GM19468 (cell line): ENCODE results near the gene CFAP58.

Experiments
- ATAC-seq: cut with Tn5 transposase; IDR thresholded peaks from one replicate; pipeline ENCODE4 v1.9.1; 2021; ENCODE audit warnings: mild to moderate bottlenecking, moderate library complexity, moderate number of reproducible peaks; ENCODE audit not compliant: unreplicated experiment; ENCODE audit errors: extremely low read depth

The CFAP58 gene

DNA sequence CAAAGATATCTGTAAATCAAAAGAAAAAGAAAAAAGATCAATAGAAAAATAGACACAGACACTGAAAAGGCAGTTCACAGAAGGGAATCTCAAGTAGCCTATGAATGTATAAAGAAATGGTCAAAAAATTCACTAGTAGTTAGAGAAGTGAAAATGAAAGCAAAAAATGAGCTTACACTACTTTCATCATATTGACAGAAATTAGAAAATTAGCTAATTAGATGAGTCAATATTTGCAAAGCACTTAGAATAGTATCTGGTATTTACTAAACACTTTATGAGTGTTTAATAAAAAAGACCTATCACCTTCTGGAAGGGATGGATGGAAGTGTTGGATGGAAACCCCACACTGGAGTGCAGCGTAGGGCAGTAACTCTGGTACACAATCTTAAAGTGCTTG is 1.7 kb upstream of the CFAP58 start:
- no peak for ATAC-seq

- ATAC-seq: no peak
Measured at GRCh38 chr10:104359811-104360210, 6.2 kb downstream of the CFAP58 start.

GRCh38 chr10:104367904-104368303 is 14.3 kb downstream of the CFAP58 start:
- no peak for ATAC-seq

GRCh38 chr10:104368381-104368780 is 14.7 kb downstream of the CFAP58 start:
- ATAC-seq: no peak

DNA sequence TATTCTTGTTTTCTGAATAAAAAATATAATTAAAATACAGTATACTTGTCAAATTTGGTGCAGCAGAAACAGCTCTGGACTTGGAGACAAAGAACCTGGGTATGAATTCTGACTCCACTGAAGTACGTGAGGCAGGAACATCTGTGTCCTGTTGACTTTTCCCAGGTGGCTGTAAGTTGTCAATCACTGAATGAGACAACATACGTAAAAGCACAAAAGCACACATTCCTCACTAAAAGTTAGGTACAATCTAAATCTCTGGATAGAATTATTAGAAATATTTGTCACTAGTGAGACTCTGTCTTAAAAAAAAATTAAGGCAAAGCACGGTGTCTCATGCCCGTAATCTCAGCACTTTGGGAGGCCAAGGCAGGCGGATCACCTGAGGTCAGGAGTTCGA is 18.1 kb downstream of the CFAP58 start:
- ATAC-seq: no peak

GRCh38 chr10:104374591-104374990 is 21.0 kb downstream of the CFAP58 start:
- no peak for ATAC-seq

- ATAC-seq: no peak
Measured at GRCh38 chr10:104376784-104377300, 23.2 kb downstream of the CFAP58 start.

DNA sequence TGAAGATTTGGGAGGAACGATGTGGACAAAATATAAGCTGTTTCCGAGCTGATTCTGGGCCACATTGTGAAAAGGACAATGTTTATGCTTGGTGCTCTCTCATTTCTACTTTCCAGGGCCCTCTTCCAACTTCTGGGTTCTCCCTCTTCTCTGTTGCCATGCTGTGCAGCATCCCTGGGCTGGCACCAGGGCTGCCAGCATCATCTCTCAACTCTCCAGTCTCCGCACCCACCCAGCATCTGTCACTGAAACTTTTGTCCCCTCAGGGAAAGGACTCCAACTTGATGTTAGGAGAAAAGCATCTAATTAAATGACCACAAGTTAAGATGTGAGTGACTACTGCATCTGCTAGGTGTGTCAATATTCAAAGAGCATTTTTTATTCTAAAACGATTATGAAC is 26.7 kb downstream of the CFAP58 start:
- ATAC-seq: no peak

- ATAC-seq: no peak
Measured at GRCh38 chr10:104387130-104387888, 33.7 kb downstream of the CFAP58 start.

- ATAC-seq: no peak
Measured at GRCh38 chr10:104388830-104389229, 35.2 kb downstream of the CFAP58 start.

DNA sequence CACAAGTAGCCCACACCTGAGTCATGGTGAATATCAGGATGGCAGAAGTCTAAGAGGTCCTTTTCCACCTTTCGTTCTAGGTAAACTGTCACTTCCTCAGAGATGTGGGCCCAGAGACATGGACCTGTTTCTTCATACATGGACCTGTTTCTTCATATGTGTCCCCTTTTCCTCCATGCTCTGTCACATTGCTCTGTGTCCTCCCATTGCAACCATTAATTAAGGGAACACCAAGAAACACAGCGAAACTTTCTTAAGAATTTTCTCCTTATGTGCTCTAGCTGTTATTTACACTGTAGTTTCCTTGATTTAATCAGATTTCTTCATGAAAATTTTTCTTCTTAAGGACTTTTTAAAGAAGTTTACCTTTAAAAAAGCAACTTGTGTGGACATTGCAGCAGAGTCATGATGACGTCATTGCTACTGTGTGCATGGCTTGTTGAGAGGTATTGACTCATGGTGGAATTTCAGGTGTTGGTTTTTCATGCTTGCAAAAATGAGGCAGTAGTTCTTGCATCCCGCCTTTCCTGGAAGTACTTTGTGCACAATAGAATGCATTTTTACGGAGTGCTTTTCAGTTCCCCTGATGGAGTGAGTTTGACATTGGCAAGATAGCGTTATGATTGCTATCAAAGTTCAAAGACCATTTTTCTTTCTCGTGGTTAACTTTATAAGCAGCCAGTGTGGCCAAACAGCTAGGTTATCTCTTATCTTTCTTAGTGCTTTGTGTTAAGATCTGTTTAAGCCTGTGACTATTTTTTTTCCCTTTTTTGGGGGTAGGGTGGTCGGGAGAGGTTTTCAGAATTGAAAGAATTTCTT is 37.7 kb downstream of the CFAP58 start:
- ATAC-seq: no peak

DNA sequence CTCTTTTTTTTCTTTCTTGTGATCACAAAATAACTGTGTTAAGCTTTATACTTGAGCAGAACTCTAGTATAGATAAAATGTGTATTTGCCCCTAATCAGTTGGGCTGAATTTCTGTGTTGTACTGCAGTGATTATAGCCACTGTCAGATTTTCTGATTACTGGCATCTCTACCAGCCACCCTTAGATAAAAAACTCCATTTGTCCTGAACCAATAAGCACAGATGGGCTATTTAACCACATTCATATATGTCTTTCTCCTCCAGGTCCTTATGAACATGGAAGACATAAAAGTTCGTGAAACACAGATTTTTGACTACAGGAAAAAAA is 38.3 kb downstream of the CFAP58 start:
- no peak for ATAC-seq

DNA sequence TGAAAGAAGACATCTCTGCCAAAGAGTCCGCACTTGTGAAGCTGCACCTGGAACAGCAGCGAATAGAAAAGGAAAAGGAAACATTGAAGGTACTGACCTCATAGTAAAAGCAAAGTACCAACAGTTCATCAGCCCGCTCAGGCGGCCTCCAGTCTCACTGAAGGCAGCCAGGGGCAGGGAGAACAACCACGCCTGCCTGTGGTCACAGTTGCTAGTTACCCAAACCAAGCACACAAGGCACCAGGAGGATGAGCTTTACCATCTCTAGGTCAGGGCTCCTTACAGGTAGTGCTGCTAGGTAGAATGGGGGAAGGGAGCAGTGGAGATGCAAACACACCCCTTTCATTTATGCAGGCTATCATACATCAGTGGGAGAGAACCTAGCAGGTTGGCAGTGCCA is 39.8 kb downstream of the CFAP58 start:
- ATAC-seq: no peak

DNA sequence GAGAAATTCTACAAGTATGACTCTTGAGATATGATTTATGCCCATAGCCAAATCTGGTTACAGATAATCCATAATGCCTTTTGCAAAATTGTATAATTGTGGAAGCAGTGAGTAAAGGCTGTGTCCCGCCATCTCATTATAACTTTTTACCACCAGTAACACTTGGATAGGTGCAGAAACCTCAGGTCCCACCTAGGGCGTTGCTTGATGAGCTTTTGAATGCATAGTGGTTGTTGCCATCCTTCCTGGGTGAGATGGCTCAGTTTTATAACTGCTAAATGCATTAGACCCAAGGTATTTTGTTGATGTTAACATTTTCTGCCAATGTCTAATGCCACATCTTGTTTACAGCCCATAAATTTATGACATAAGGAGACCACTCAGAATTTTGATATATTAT is 42.9 kb downstream of the CFAP58 start:
- ATAC-seq: no peak

- no peak for ATAC-seq
Measured at GRCh38 chr10:104403636-104404035, 50.0 kb downstream of the CFAP58 start.

- no peak for ATAC-seq
Measured at GRCh38 chr10:104406715-104407650, 53.4 kb downstream of the CFAP58 start.

DNA sequence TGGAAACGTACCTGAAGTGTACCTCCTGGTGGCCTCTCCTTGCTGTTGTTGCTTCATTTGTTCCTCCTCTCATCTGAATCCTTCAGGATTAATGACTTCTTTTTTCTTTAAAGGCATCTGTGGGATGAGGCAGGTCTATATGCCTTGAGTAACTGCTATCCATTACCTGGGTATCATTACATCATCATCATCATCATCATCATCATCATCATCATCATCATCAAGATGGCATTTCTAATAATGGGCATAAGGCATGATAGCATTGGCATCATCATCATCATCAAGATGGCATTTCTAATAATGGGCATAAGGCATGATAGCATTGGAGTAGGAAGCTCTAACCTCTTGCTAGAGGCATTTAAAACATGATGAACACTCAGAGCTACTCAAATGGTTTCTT is 59.9 kb downstream of the CFAP58 start:
- no peak for ATAC-seq

GRCh38 chr10:104415526-104416165 is 62.0 kb downstream of the CFAP58 start:
- no peak for ATAC-seq

DNA sequence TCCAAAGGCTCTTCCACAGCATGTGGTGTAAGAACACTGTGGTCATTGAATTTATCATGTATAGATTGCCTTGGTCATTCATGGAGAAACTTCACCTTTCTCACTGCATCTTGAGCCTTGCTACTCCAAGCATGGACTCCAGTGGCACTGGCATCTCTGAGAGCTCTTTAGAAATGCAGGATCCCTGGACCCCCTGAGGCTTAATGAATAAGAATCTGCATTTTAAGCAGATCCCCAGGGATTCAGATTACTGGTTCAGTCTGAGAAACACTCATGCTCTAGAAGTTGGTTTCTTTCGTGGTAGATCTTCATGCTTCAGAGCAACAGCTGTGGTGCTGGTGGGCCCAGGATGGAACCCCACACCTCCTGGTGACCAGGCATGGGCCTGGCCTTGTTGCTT is 63.2 kb downstream of the CFAP58 start:
- ATAC-seq: no peak
